Tibial artery (tissue), 4 donors: ENCODE measurements around the gene OR13F1.
"Not testable (repeated sequence)": the region's sequence is repeated elsewhere in the genome, so short reads cannot be mapped to it uniquely, and the experiment has no call there.

Experiments used
- DNase-seq, 2 donors: peaks; one replicate each; pipeline ENCODE4 v3.0.0-alpha.2; 2019
- H3K27ac ChIP-seq, 2 donors: fragments of 200-600 bp; sonication (generic) in 1 of 2; 1 replicate in 1 of 2; 2 replicates in 1 of 2; pipeline ENCODE4 v1.5.1; 2018 to 2019; ENCODE audit warnings: mild to moderate bottlenecking in 1 of 2
- H3K27me3 ChIP-seq, 2 donors: fragments of 200-600 bp; sonication (generic) in 1 of 2; one replicate each; pipeline versions ENCODE4 v1.5.1 to v1.6.0; 2016 to 2019
- H3K36me3 ChIP-seq, 3 donors: fragments of 200-600 bp; sonication (generic) in 2 of 3; one replicate each; pipeline ENCODE4 v1.5.1; 2016 to 2019; ENCODE audit warnings: mild to moderate bottlenecking in 2 of 3
- H3K4me1 ChIP-seq, 4 donors: fragments of 200-600 bp; sonication (generic) in 2 of 4; 1 replicate in 3 of 4; 2 replicates in 1 of 4; pipeline ENCODE4 v1.5.1; 2016 to 2019
- H3K4me3 ChIP-seq, 2 donors: fragments of 200-600 bp; sonication (generic) in 1 of 2; 1 replicate in 1 of 2; 2 replicates in 1 of 2; pipeline ENCODE4 v1.5.1; 2018 to 2019; ENCODE audit warnings: mild to moderate bottlenecking in 2 of 2
- H3K9me3 ChIP-seq, 3 donors: fragments of 200-600 bp; sonication (generic) in 1 of 3; one replicate each; pipeline ENCODE4 v1.5.1; 2016 to 2019
- CTCF ChIP-seq, 2 experiments: fragments of 200-600 bp in 1 of 2; fragments of 450-650 bp in 1 of 2; IDR thresholded peaks; one replicate each; pipeline ENCODE4 v1.5.1; 2017 to 2019; ENCODE audit warnings: antibody characterized with exemption in 2 of 2, mild to moderate bottlenecking in 1 of 2, moderate library complexity in 1 of 2
- intact Hi-C: fragments of 100-400 bp; cut with DNase I; formaldehyde crosslinking; loops from one replicate; pipeline ENCODE4 v1.15.0; 2023; ENCODE audit warnings: low total_unique reads

The OR13F1 gene

GRCh38 chr9:104485014-104485413, 19.0 kb upstream of the OR13F1 start:
- Histone ChIP-seq H3K9me3 (no peaks in the 10 kb centered on the region), H3K4me3 (no peak overlapping the region), H3K27me3 (no peaks in the 10 kb centered on the region), H3K27ac (no peak overlapping the region), H3K36me3 (no peaks in the 10 kb centered on the region), H3K4me1 (no peaks in the 10 kb centered on the region)
- TF ChIP-seq CTCF (IDR thresholded peaks at IDR 0.05): no peak
- intact Hi-C loops: loop anchor here (5.0 kb wide), 1 partner anchor 703 kb away; no protein-coding TSS in a partner anchor
- no peak for DNase-seq

GRCh38 chr9:104494808-104495207, 9.3 kb upstream of the OR13F1 start:
- no peaks in the 10 kb centered on the region for H3K36me3 ChIP-seq
- DNase-seq: no peak
- no peaks in the 10 kb centered on the region for H3K4me1 ChIP-seq
- H3K27me3 ChIP-seq: no peaks in the 10 kb centered on the region
- TF ChIP-seq CTCF (IDR thresholded peaks at IDR 0.05): no peak
- H3K9me3 ChIP-seq: no peaks in the 10 kb centered on the region
- no peak overlapping the region for H3K4me3 ChIP-seq
- intact Hi-C loops: no loop called here
- H3K27ac ChIP-seq: no peak overlapping the region

DNA sequence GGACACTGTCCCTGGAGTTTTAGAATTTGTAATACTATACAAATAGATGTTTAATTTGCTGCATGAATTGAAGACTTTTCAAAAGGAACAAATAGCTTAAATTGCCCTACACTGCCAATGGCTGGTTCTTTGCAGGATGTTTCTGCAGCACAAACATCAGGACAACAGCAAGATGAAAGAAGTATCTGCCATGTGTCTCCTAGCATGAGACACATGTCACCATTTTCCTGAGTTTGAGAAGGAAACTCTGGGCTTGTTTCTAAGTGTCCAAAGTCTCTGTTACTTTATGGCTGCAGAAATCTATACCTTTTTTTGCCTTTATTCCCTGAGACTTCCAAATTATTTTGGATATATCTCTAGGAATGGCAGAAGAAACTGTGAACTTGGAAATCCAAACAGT, 623 bp upstream of the OR13F1 start:
- H3K27me3 ChIP-seq: no peaks in the 10 kb centered on the region
- no peaks in the 10 kb centered on the region for H3K4me1 ChIP-seq
- no peak for TF ChIP-seq CTCF (IDR thresholded peaks at IDR 0.05)
- H3K36me3 ChIP-seq: no peaks in the 10 kb centered on the region
- no peak overlapping the region for H3K27ac ChIP-seq
- no peak overlapping the region for H3K4me3 ChIP-seq
- intact Hi-C loops: no loop called here
- DNase-seq: no peak
- no peaks in the 10 kb centered on the region for H3K9me3 ChIP-seq

DNA sequence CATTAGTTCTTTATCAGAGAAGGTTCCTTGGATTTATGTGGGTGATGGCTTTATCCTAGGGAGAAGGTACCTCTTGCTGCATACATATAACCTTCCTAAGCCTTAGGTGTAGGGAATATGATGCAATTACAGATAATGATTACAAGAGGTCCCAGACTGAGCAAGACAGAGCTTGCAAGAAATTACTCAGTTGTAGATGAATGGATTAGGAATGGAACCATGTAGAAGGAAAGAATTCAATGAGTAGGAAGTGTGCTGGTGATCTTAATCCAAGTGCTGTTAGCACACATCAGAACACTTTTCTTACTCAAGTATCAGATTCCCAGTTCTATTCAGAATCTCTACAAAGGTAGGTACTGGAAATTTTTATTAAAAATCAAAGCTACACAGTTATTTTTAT, 2.5 kb downstream of the OR13F1 start:
- H3K9me3 ChIP-seq: no peaks in the 10 kb centered on the region
- intact Hi-C loops: no loop called here
- H3K27me3 ChIP-seq: no peaks in the 10 kb centered on the region
- H3K36me3 ChIP-seq: no peaks in the 10 kb centered on the region
- H3K27ac ChIP-seq: no peak overlapping the region
- H3K4me3 ChIP-seq: no peak overlapping the region
- H3K4me1 ChIP-seq: no peaks in the 10 kb centered on the region
- TF ChIP-seq CTCF (IDR thresholded peaks at IDR 0.05): no peak
- DNase-seq: no peak

DNA sequence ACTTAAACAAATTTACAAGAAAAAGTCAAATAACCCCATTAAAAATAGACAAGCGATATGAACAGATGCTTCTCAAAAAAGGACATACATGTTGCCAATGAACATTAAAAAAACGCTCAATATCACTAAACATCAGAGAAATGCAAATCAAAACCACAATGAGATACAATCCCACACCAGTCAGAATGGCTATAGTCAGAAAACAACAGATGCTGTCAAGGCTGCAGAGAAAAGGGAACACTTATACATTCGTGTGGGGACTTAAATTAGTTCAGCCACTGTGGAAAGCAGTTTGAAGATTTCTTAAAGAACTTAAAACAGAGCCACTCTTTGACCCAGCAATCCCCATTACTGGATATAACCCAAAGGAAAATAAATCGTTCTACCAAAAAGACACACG, 10.8 kb downstream of the OR13F1 start:
- no peak for TF ChIP-seq CTCF (IDR thresholded peaks at IDR 0.05)
- intact Hi-C loops: no loop called here

GRCh38 chr9:104520241-104520640, 16.2 kb downstream of the OR13F1 start:
- H3K36me3 ChIP-seq, DNase-seq, H3K4me3 ChIP-seq, H3K27me3 ChIP-seq, H3K9me3 ChIP-seq, H3K4me1 ChIP-seq, intact Hi-C loops, H3K27ac ChIP-seq: not testable (repeated sequence)

More for the DNA sequence above, 10.8 kb downstream of the OR13F1 start:
- H3K4me3 ChIP-seq: no peak overlapping the region
- H3K4me1 ChIP-seq: no peaks in the 10 kb centered on the region
- no peaks in the 10 kb centered on the region for H3K27me3 ChIP-seq
- H3K27ac ChIP-seq: no peak overlapping the region
- no peaks in the 10 kb centered on the region for H3K36me3 ChIP-seq
- no peak for DNase-seq
- H3K9me3 ChIP-seq: no peaks in the 10 kb centered on the region
